ENCODE data around the gene KDM2B. TPM values are rescaled to one million over a fixed set of nuclear protein-coding genes. Genes with fewer than 3 reads are reported as not detected.

KDM2B gene
- total RNA-seq, 1 donor from 2014 or later = 51.7 TPM

- Mint-ChIP-seq H3K4me1 (ENCODE audit: unreplicated experiment) (peaks cover 26% of the 10 kb centered on the region), H3K36me3 (peaks cover 16% of the 10 kb centered on the region), H3K27me3 (no peaks in the 10 kb centered on the region), H3K9me3 (no peaks in the 10 kb centered on the region), H3K4me3 (peak overlapping the region; percentile 55), H3K27ac (peak overlapping the region; percentile 92)
- no peak for TF ChIP-seq CTCF (conservative IDR thresholded peaks at IDR 0.05)
- no peak for DNase-seq (ENCODE audit: extremely low spot score, unreplicated experiment)
Observed at GRCh38 chr12:121452340-121452984, 128.4 kb downstream of the KDM2B start.

GRCh38 chr12:121451961-121452339 lies 128.9 kb downstream of the KDM2B start:
- Mint-ChIP-seq H3K4me3 (peak overlapping the region; percentile 55), H3K9me3 (no peaks in the 10 kb centered on the region), H3K27ac (peak overlapping the region; percentile 92), H3K4me1 (ENCODE audit: unreplicated experiment) (peaks cover 24% of the 10 kb centered on the region), H3K27me3 (no peaks in the 10 kb centered on the region), H3K36me3 (peaks cover 14% of the 10 kb centered on the region)
- no peak for DNase-seq (ENCODE audit: extremely low spot score, unreplicated experiment)
- no peak for TF ChIP-seq CTCF (conservative IDR thresholded peaks at IDR 0.05)

- TF ChIP-seq CTCF (conservative IDR thresholded peaks at IDR 0.05) = no peak
- H3K27ac Mint-ChIP-seq = no peak overlapping the region
- no peak overlapping the region for H3K4me3 Mint-ChIP-seq
- no peak for DNase-seq (ENCODE audit: extremely low spot score, unreplicated experiment)
- H3K36me3 Mint-ChIP-seq = peaks cover 14% of the 10 kb centered on the region
- H3K9me3 Mint-ChIP-seq = no peaks in the 10 kb centered on the region
- peaks cover 9% of the 10 kb centered on the region for H3K4me1 Mint-ChIP-seq (ENCODE audit: unreplicated experiment)
- H3K27me3 Mint-ChIP-seq = no peaks in the 10 kb centered on the region
Observed at GRCh38 chr12:121448771-121449315, 132.0 kb downstream of the KDM2B start.

- no peak for DNase-seq (ENCODE audit: extremely low spot score, unreplicated experiment)
- no peak overlapping the region for H3K4me3 Mint-ChIP-seq
- peaks cover 9% of the 10 kb centered on the region for H3K4me1 Mint-ChIP-seq (ENCODE audit: unreplicated experiment)
- peaks cover 12% of the 10 kb centered on the region for H3K36me3 Mint-ChIP-seq
- no peaks in the 10 kb centered on the region for H3K27me3 Mint-ChIP-seq
- H3K9me3 Mint-ChIP-seq = no peaks in the 10 kb centered on the region
- no peak for TF ChIP-seq CTCF (conservative IDR thresholded peaks at IDR 0.05)
- H3K27ac Mint-ChIP-seq = peak overlapping the region; percentile 29
Observed at GRCh38 chr12:121446750-121447149, 134.1 kb downstream of the KDM2B start.

- Mint-ChIP-seq H3K27ac (no peak overlapping the region), H3K9me3 (no peaks in the 10 kb centered on the region), H3K4me1 (ENCODE audit: unreplicated experiment) (peaks cover 6% of the 10 kb centered on the region), H3K27me3 (no peaks in the 10 kb centered on the region), H3K36me3 (peaks cover 17% of the 10 kb centered on the region), H3K4me3 (no peak overlapping the region)
- no peak for TF ChIP-seq CTCF (conservative IDR thresholded peaks at IDR 0.05)
- no peak for DNase-seq (ENCODE audit: extremely low spot score, unreplicated experiment)
Observed at GRCh38 chr12:121444842-121445202, 136.0 kb downstream of the KDM2B start.

All from type B pancreatic cell (in vitro differentiated cells).